ENCODE results near the gene AKR7A2. TPM values are rescaled to one million over a fixed set of nuclear protein-coding genes. Genes with fewer than 3 reads are reported as not detected.
A peak's percentile ranks its signal among the peaks of the same experiment; 100 is the strongest.

The AKR7A2 gene
- total and polyA plus RNA-seq, 9 of the 15 experiments (the other 6 are each of a cell fraction or from before 2014, with no cell fraction given): 2.0 to 78.4 (median 49.4) TPM

DNA sequence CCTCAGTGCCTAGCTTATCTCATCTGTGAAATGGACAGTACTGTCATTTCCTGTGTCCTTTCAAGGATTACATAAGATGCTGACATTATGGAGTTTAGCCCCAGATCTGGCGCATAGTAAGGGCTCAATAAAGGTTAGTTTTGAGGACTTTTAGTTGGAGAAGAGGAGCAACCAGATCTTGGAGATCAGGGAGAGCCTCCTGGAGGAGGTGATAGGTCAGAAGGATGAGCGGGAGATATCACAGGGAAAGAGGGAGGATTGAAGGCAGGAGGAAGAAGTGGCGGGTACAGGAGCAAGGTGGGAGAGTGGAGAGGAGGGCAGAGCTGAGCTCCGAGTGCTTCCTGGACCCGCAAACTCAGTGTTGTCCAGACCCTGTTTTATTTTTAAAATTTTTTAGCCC lies 17.7 kb upstream of the AKR7A2 start:
- FAIRE-seq (no peak), ATAC-seq (no peak), DNase-seq (ENCODE audit: extremely low read depth in 1 of 4, low spot score in 3 of 4) (no peak)
- Histone ChIP-seq H4K20me1 (replicated peaks; ENCODE audit: control insufficient read depth, insufficient read depth, low read length) (peaks cover 29% of the 10 kb centered on the region), H3K9me3 (replicated peaks; ENCODE audit: control insufficient read depth, insufficient read depth, low read depth, low read length) (no peaks in the 10 kb centered on the region), H3K9me1 (ENCODE audit: control insufficient read depth, insufficient read depth, low read length) (peaks cover 17% of the 10 kb centered on the region), H3K4me2 (ENCODE audit: insufficient read depth, low read length) (no peak overlapping the region), H3K79me2 (ENCODE audit: control insufficient read depth, insufficient read depth, low read length) (no peaks in the 10 kb centered on the region), H3K27ac (ENCODE audit: extremely low read depth, low read depth, low read length) (no peak overlapping the region), H3K27me3 (ENCODE audit: control insufficient read depth in 2 of 2, insufficient read depth in 2 of 2, low read length in 2 of 2) (no peaks in the 10 kb centered on the region), H2AFZ (ENCODE audit: low read depth, low read length) (no peak overlapping the region), H3K4me1 (replicated peaks in 1 of 2; ENCODE audit: control insufficient read depth in 2 of 2, insufficient read depth in 2 of 2, low read length in 2 of 2) (peaks cover 16 to 38% of the 10 kb centered on the region in 2 experiments), H3K36me3 (ENCODE audit: control insufficient read depth, insufficient read depth, low read length) (peaks cover 43% of the 10 kb centered on the region; the same call in 2 of the 3 replicates), H3K9ac (ENCODE audit: insufficient read depth in 1 of 2, low read depth in 2 of 2, low read length in 2 of 2) (no peak overlapping the region; a peak in 1 of 4 replicates), H3K4me3 (no peak overlapping the region)
- in situ Hi-C loops (cut with MboI) (no loop called here), intact Hi-C loops (cut with micrococcal nuclease) (no loop called here)
- POLR2A ChIA-PET: interaction anchor here (0.8 to 4.7 kb wide), 3 partner anchors 17 to 467 kb away, joined by 3 to 21 read pairs (median 3); partner anchors contain the start of genes AKR7A2 and SLC66A1
- CTCF ChIA-PET (ENCODE audit: low intra/inter-chr PET ratio): no interaction called here
- 87% methylated on average over 5 of the region's 5 CpGs for WGBS (ENCODE audit: insufficient coverage, low coverage, missing lambda C conversion rate)
- BruUV-seq (replicated peaks): no TSS peak
- TF ChIP-seq RBM25 (IDR thresholded peaks at IDR 0.05; ENCODE audit: low read depth, low read length, severe bottlenecking) (peak; percentile 21), KDM1A (IDR thresholded peaks at IDR 0.05) (0 out of 4 replicates have a peak, but pooled peaks of 1 of the 2 experiments have one; percentile 23), ZNF232 (CRISPR knock-in tag; IDR thresholded peaks at IDR 0.05) (no peak), ZNF212 (CRISPR knock-in tag; IDR thresholded peaks at IDR 0.05) (no peak), OTX1 (CRISPR knock-in tag; IDR thresholded peaks at IDR 0.05) (0 out of 2 replicates have a peak, but pooled peaks have one; percentile 28), BRCA1 (IDR thresholded peaks at IDR 0.05) (no peak), BRCA1 (CRISPR knock-in tag; IDR thresholded peaks at IDR 0.05) (no peak), BCOR (IDR thresholded peaks at IDR 0.05) (peak; percentile 50; the same call in 1 of the 2 replicates), ZFP36 (IDR thresholded peaks at IDR 0.05; ENCODE audit: low read depth, low read length, partially characterized antibody) (peak; percentile 89)

Measured in K562 (cell line).